H54 (cell line): Measurements from ENCODE around the gene GSTT2.

Experiments
- DNase-seq: peaks from one replicate; pipeline ENCODE4 v3.0.0; 2011; ENCODE audit warnings: low spot score, mixed read lengths; ENCODE audit not compliant: insufficient read length
- FAIRE-seq: peaks from 3 replicates; lab custom pipeline; 2011; peaks lifted over from hg19 to GRCh38; lab: Jason Lieb, UNC
- POLR2A ChIP-seq: IDR thresholded peaks from 2 replicates; pipeline ENCODE4 v1.6.1; 2011; ENCODE audit warnings: low read depth, mild to moderate bottlenecking, low read length

GSTT2 gene

GRCh38 chr22:24010018-24010391 lies 30.1 kb downstream of the GSTT2 start:
- DNase-seq (no peak), FAIRE-seq (no peak)
- no peak for TF ChIP-seq POLR2A

GRCh38 chr22:24011735-24012068 lies 31.8 kb downstream of the GSTT2 start:
- FAIRE-seq (no peak), DNase-seq (no peak)
- TF ChIP-seq POLR2A, result no peak

- FAIRE-seq (no peak), DNase-seq (no peak)
- TF ChIP-seq POLR2A, result no peak
Observed at GRCh38 chr22:24016156-24016555, 36.2 kb downstream of the GSTT2 start.

GRCh38 chr22:24021304-24021703 lies 41.4 kb downstream of the GSTT2 start:
- FAIRE-seq, result no peak
- no peak for DNase-seq
- no peak for TF ChIP-seq POLR2A

- DNase-seq, result no peak
- no peak for FAIRE-seq
- TF ChIP-seq POLR2A, result no peak
Observed at GRCh38 chr22:24023204-24023789, 43.4 kb downstream of the GSTT2 start.

- no peak for DNase-seq
- FAIRE-seq, result no peak
- no peak for TF ChIP-seq POLR2A
Observed at GRCh38 chr22:24024354-24024753, 44.4 kb downstream of the GSTT2 start.

- DNase-seq (no peak), FAIRE-seq (no peak)
- TF ChIP-seq POLR2A, result no peak
Observed at GRCh38 chr22:24025475-24025874, 45.5 kb downstream of the GSTT2 start.

GRCh38 chr22:24026056-24026455 lies 46.1 kb downstream of the GSTT2 start:
- FAIRE-seq (no peak), DNase-seq (no peak)
- TF ChIP-seq POLR2A, result no peak

- FAIRE-seq (no peak), DNase-seq (no peak)
- no peak for TF ChIP-seq POLR2A
Observed at GRCh38 chr22:24026733-24027132, 46.8 kb downstream of the GSTT2 start.

- DNase-seq (no peak), FAIRE-seq (no peak)
- TF ChIP-seq POLR2A, result no peak
Observed at GRCh38 chr22:24027389-24027975, 47.5 kb downstream of the GSTT2 start.

GRCh38 chr22:24027991-24028390 lies 48.1 kb downstream of the GSTT2 start:
- FAIRE-seq, result no peak
- TF ChIP-seq POLR2A, result no peak
- DNase-seq, result no peak

- DNase-seq (no peak), FAIRE-seq (no peak)
- no peak for TF ChIP-seq POLR2A
Observed at GRCh38 chr22:24028533-24028932, 48.6 kb downstream of the GSTT2 start.

- no peak for FAIRE-seq
- TF ChIP-seq POLR2A, result no peak
- DNase-seq, result no peak
Observed at GRCh38 chr22:24029304-24029703, 49.4 kb downstream of the GSTT2 start.

GRCh38 chr22:24030186-24030702 lies 50.3 kb downstream of the GSTT2 start:
- no peak for TF ChIP-seq POLR2A
- no peak for DNase-seq
- FAIRE-seq, result no peak
